Stimulated activated CD4-positive, alpha-beta T cell treated with anti-CD3 and anti-CD28 coated beads, Interleukin-12 subunit alpha, Interleukin-12 subunit beta, amount 100 ng/mL, for 24 hours (primary cell): ENCODE data around the gene CALB2.

ENCODE experiments used
- DNase-seq, 2 experiments: peaks; one replicate each; pipeline ENCODE4 v3.0.0-alpha.2; 2020; ENCODE audit warnings: low read depth in 2 of 2

CALB2 gene

DNA sequence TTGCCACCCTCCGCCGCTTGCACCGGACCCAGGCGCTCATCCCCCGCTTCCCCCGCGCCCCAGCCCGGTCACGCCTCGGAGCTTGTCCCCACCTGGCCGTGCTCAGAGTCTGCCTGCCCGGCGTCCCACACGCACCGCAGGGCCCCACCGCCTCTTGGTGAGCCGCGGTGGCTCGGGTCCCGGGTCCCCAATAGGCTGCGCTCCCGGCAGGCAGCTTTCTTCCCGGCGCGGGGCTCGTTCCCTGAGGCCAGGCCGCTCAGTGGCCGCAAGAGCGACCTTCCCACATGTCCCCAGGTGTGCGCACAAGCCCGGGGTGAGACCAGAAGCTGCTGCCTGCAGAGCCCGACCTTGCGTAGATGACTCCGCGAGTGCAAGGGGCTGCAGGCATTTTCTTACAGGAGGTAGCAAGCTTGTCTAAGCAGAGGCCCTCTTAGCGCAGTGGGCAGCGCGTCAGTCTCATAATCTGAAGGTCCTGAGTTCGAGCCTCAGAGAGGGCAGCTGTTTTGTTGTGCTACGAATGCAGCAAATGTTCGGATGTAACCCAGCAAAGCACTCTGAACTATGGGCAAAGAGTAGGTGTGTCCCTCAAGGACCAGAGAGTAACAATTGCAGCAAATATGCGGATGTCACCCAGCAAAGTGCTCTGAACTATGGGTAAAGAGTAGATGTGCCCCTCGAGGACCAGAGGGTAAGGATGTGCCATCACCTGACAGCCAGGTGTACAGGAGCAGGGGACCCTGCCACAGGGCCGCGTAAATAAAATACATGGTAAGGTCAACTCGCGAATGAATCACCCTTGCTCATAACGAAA is 67.8 kb downstream of the CALB2 start:
- peak in 1 of 2 experiments; percentile 34 for DNase-seq

- DNase-seq: no peak
These were observed 68.5 kb downstream of the CALB2 start for GRCh38 chr16:71426880-71427615.

- no peak for DNase-seq
These were observed 69.9 kb downstream of the CALB2 start for GRCh38 chr16:71428385-71428784.

GRCh38 chr16:71428883-71429282 is 70.4 kb downstream of the CALB2 start:
- no peak for DNase-seq

DNA sequence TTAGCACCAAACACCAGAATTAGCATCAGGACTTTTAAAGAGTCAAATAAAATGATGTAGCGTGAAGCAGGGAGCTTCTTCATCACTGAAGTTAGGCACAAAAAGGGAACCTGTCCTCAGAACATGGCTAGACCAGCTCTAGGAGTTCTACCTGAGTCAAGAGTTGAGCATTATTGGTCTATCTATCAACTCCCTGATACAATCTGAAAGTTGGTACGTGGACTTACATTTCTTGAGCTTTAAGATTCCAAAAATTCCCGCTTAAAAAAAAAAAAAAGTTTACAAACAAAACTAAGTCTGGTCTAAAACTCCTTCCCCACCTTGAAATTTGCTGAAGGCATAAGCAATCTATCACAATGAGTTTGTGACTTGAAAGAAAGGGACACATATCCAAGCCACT is 71.1 kb downstream of the CALB2 start:
- no peak for DNase-seq

DNA sequence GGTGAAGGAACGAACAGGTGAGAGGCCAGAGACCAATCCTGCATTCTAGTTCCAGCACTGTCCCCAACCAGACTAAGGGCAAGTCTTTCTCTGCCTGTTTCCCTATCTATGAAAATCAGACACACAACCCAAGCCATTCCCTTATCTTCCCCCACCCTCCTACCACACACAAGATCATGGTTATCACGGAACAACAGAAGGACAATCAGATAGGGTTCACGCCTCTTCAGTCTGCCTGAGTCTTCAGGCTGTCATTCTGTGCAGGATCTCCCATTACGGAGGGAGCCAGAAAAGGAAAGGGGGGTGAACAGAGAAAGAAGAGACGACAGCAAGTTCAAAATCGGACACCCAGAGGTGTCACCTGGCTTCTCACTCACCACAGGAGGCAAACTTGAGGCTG is 72.2 kb downstream of the CALB2 start:
- no peak for DNase-seq

DNA sequence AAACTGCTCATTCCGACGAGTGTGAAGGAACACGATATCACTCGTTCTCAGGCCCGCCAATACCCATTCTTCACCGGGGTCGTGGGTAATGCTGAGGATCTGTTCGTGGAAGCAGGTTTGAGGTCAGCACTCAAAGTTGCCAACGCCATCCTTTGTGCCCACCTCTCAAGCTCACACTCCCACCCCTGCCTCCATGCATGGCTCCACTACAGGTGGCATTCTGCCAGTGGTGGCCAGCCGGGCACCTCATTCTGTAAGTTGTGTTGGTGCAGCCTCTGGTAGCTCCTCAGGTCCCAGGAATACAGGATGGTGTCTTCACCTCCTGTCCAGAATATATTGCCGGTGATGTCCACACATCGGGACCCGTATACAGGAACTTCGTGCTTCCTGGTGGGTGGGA is 72.7 kb downstream of the CALB2 start:
- no peak for DNase-seq

DNA sequence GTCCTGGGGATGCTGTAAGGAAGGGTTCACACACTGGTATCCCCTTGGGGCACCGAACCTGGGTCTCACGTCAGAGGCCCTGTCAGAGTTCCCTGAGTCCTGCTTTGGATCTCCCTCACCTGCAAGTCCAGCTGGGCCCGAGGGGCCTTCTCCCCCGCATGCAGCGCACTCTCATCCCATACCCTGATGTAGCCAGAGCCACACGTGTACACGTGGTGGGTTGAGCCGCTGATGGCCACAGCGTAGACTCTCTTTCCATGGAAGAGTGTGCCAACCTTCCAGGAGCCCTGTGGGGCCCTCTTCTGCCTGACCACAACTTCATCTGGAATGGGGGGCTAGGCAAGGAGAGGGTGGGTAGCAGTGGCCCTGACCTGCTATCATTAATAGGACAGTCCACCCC is 73.5 kb downstream of the CALB2 start:
- DNase-seq: no peak

DNA sequence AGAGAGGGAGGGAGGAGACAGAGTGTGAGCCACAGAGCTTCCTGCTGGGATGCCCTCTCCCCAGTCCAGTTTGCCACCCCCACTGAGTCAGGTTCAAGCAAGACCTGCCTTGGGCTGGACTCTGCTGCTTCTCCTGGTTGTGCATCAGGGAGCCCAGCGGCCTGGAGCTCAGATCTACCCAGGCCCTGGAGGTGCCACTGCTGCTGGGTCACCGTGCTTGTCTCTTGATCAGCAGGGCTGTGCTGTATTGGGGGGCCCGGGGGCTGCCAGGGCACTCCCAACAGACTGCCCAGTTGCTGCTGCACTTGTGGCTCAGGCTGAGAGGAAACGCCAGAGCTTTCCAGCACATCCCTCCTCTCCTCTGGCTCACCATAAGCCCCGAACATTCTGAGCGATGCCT is 74.4 kb downstream of the CALB2 start:
- no peak for DNase-seq

DNA sequence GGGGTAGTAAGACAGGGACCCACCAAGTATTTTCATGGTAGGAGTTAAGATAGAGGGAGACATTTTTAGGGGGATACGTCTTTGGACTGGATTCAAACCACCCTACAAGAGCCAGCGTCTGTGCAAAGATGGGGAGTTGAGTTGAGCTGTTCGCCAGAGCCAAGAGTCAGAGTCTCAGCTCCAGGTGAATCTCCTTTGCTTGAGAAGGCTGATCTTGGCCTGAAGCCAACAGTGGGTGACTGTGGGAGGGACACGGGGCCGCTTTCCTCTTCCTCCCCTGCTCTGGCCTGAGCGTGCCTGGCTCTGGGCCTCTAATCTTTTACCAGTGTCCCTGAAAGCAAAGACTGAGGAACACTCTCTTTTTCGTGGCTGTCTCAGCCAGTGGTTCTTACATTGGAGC is 78.0 kb downstream of the CALB2 start:
- no peak for DNase-seq

GRCh38 chr16:71439523-71439922 is 81.0 kb downstream of the CALB2 start:
- no peak for DNase-seq
